GM18861 (cell line): ENCODE data around the gene PDCD2L.
"Not testable (repeated sequence)": the region's sequence is repeated elsewhere in the genome, so short reads cannot be mapped to it uniquely, and the experiment has no call there.

Source experiments
- ATAC-seq: cut with Tn5 transposase; IDR thresholded peaks from one replicate; pipeline ENCODE4 v1.9.1; 2021; ENCODE audit not compliant: unreplicated experiment

Gene PDCD2L

DNA sequence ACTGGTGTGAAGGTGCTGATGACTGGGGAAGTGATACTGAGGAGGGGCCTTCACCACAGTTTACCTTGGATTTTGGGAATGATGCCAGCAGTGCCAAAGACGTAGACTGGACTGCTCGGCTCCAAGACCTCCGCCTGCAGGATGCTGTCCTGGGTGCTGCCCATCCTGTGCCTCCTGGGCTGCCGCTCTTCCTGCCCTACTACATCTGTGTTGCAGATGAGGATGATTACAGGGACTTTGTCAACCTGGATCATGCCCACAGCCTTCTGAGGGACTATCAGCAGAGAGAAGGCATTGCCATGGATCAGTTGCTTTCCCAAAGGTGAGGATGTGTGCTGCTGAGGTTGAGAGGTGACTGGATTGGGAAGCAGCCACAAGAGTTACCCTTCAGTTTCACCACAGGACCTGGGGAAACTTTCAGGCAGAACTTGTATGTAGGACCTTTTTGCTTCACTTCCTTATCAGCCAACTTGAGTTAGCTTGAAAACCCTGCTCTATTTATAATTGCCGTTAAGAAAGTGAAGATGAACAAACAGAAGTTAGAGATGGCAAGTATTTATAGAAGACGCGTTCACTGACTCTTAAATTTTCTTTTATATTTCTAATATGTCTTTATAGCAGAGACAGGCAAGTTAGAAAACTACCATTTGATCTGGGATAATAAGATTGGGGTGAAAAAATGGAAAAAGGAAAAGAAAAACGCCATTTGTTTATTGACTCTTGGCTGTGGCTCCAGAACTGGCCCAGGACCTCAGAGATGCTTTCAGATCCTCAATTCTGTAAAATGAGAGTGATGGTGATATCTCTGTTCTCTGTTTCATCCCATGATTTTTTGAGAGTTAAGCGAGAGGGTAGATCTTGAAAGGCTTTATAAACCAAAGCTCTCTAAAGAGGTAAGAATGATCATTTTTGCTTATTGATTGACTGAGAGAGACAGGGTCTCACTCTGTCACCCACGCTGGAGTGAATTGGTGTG lies 5.3 kb downstream of the PDCD2L start:
- ATAC-seq = no peak

DNA sequence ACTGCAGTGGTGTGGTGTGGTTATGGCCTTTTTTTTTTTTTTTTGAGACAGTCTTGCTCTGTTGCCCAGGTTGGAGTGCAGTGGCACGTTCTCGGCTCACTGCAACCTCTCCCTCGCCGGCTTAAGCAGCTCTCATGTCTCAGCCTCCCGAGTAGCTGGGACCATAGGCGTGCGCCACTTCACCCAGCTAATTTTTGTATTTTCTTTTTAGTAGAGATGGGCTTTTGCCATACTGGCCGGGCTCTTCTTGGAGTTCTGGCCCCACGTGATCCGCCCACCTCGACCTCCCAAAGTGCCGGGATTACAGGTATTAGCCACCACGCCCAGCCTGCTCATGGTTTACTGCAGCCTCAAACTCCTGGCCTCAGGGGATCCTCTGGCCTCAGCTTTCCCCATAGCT lies 7.0 kb downstream of the PDCD2L start:
- no peak for ATAC-seq

DNA sequence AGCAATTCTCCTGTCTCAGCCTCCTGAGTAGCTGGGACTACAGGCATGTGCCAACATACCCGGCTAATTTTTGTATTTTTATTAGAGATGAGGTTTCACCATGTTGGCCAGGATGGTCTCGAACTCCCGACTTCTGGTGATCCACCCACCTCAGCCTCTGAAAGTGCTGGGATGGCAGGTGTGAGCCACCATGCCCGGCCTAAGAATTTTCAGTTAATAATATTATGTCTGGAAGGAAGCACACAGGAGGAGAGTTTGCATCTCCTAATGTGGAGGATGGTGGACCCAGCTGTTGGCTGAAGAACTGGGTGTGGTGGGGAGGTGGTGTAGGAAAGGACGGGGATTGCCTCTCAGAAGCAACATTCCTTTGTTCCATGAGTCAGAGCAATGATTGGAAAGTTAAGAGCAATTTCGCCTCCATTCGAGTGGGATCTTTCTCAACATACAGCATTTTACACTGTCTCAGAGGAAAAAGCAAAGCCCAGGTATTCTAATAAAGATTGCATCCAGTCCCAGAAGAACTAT lies 11.9 kb downstream of the PDCD2L start:
- no peak for ATAC-seq

DNA sequence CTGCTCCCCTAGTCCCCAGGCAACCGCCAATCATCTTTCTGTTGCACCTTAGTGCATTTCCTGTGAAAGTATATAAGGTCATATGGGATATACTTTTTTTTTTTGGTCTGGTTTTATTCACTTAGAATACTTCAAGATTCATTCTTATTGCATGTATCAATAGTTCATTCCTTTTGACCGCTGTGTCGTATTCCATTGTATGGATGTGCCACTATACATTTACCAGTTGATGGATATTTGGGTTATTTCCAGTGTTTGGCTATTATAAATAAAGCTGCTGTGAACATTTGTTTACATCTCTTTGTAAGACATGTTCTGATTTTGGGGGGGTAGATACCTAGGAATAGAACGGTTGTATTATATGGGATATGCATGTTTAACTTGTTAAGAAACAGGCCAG lies 14.1 kb downstream of the PDCD2L start:
- ATAC-seq = no peak

DNA sequence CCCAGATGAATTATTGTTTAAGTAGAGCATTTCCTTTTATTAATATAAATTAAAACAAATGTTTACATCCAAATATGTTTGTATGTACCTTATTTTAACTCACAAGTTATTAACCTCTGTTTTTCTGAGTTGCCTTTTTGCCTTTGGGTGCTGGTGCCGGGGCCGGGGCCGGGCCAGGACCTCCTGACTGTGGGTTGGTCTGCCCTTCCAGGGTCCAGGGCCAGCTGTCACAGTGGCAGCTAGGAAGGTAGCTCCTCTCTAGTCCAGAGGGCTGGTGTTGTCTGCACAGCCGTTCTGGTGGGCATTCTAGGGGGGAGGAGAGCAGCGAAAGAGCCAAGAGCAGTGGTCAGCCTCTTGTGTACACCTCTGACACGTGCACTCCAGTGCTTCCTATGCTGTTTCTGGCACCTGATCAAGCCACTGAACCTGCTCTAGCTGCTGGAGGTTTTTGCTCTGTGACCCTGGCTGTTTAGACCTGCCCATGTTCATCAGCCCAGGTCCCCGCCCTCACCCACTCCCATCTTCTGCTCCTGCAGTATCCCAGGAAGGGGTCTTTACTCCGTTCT lies 22.0 kb downstream of the PDCD2L start:
- no peak for ATAC-seq

DNA sequence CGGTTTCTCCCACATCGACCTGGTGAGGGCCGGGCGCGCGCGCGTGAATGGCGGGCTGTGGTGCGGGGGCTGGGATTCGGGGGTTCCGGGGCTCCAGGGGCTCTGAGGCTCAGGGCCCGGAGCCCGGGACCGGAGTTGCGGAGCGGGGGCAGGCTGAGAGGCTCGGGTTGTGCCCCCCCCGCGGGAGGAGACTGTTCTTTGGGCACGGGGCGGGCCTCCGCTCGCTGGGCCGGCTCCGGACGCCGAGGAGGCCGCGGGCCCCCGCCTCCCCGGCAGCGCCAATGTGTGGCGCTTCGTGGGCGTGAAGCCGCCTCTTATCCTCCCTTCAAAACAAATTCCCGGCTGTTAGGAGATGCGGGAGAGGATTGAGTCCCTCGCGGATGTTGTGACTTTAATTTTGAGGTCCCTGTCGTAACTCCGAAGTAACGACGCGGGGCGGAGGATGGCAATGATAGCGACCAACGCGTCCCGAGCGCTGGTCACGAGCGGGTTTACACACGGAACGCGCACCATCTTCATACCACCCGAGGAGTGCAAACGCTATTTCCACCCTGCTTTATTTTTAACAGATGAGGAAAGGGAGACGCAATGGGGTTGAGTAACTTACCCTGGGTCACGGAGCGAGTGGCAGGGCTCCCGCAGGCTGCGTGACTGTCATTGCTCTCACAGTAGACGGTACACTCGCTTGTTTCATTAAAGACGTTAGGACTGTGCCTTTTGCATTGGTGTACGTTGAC lies 24.5 kb downstream of the PDCD2L start:
- no peak for ATAC-seq

DNA sequence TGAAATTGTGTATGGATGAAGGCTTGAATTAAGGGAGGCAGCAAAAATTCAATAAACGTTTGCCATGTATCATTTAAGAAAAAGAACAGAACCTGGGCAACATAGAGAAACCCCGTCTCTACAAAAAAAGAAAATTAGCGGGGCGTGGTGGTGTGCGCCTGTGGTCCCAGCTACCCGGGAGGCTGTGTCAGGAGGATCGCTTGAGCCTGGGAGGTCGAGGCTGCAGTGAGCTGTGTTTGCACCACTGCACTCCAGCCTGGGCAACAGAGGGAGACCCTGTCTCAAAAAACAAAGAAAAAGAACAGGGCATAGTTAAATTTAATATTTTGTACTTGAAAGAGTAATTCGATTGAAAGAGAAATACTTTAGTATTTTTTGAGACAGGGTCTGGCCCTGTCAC lies 25.4 kb downstream of the PDCD2L start:
- no peak for ATAC-seq

DNA sequence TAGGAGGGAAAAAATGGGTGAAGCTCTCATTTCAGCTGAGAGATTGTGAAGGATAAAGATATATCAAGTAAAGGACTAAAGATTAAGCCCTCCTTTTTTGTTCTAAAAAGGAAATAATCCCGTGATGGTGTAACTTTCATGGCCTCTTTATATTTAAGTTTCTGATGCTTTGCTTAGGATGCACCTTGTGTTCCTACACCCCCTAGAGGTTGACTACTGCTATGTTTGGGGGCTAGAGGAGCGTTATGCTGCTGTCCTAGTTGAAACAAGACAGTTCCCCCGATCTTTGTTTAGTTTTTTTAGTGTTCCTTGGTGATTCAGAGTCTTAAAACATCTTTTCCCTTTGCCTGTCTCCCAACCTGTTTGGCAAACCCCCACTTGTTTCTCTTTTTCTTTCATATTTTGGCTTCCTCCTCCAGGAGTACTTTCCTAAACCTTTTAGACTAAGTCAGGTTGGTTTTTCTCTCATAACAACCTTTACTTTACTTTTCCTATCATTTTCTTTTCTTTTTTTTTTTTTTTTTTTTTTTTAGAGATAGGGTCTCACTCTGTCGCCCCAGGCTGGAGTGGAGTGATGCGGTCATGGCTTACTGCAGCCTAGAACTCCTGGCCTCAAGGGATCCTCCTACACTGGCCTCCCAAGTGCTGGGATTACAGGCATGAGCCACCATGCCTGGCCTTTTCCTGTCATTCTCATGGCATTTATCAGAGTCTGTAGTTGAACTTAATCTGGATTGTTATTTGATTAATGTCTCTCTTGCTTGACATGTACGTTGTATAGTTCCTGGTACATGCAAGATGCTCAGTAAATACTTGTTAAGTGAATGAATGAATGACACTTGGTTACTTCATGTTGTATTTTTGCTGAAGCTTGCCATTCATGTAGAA lies 26.8 kb downstream of the PDCD2L start:
- peak; percentile 43 for ATAC-seq

DNA sequence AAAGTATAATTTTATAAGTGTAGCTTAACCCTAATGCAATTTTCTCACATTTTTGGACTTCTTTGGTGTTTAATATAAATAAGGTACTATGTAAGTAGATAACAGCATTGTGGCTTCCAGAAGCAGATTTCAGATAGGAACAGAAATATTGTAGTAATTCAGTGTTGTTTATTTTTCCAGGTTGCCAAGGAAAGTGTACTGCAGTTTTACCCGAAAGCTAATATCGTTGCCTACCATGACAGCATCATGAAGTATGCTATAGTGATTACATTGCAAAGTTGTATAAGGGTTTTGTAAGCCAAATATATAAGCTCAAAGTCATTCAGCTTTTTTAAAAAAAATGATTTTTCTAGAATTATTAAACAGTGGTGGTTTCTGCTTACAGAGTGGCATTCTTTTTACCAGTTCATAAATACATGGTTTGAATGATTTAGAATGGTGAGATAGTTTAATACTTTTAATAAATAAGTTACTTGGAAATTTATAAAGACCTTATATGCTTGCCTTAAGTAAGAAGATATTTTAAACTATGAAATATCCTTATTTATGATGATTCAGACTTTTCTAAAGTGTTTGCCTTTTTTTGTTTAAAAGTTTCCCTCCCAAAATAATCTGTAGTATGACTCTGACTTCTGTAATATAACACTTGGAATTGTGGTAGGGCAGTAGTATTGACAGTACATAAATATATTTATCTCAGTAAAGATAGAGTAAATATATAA lies 27.6 kb downstream of the PDCD2L start:
- no peak for ATAC-seq

DNA sequence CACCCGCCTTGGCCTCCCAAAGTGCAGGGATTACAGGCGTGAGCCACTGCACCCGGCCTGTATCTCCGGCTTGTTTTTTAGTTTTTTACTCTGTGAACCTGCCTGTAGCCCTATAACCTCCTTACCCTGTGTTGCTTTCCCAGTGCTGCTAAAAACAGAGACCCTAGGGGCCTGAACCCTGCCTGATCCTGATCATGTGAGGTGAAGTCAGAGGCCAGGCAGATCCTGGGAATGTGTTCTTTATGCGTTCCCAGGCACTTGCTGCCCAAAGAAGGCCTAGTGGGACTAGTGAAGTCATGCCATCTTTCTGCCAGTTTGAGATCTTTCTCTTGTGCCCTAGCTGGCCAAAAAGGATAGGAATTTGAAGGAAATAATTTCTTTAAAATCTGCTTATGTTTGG lies 28.6 kb downstream of the PDCD2L start:
- ATAC-seq = no peak

DNA sequence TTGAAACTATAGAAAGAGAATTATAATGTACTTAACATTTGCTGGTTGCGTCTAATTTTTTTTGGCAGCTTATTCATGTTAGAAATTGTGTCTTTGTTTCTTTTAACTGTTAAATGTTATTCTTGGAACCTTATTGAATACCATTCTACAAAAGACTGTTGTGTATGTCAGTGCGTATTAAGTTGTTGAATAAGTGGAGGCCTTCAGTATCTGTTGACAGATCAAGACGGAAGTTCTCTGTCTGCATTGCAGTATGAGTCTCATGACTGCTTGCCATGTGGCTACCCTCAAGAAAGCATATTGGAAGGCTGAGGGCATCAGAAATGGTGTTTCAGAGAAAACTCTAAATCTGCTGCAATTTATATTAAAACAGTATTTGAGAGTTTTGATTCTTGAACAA lies 32.5 kb downstream of the PDCD2L start:
- ATAC-seq = no peak

DNA sequence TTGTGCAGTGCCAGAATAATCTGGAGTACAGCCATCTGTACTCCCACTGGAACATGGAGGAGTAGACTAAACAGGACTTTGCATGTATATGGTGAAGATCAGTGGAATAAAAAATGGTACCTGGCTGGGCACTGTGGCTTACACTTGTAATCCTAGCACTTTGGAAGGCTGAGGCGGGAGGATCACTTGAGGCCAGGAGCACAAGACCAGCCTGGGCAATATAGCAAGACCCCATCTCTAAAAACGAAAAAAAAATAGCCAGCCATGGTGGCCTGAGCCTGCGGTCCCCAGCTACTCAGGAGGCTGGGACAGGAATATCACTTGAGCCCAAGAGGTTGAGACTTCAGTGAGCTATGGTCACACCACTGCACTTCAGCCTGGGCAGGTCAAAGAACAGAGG lies 44.0 kb downstream of the PDCD2L start:
- ATAC-seq = no peak

DNA sequence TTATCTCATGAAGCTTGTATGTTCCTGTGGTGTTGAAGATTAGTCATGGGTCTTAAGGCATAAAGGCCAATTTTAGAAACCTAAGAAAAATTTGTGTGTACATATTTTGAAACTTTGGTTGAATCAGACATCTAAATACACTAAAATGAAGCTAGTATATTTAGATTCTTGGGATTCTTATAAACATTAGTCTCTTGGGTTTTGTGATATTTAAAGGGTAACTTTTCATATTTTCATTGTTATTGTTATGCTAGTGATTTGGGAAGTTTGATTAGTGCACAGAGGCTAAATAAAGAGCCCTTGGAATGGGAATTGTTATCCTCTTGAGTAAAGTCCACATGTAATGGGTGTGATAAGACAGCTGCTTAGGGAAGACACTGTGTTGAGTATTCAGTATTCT lies 48.5 kb downstream of the PDCD2L start:
- no peak for ATAC-seq

DNA sequence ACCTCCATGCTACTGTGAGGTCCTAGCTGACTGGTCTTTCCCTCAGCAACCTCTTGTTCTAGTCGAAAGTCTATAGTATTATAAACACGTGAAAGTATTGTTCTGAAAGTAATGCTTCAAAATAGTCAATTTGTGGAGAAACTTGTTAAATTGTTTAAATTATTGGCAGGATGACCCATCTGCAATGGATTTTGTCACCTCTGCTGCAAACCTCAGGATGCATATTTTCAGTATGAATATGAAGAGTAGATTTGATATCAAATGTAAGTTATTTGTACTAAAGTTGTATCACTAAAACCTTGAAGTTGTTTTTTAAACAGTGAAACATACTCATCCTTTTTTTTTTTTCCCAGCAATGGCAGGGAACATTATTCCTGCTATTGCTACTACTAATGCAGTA lies 49.9 kb downstream of the PDCD2L start:
- ATAC-seq = no peak

DNA sequence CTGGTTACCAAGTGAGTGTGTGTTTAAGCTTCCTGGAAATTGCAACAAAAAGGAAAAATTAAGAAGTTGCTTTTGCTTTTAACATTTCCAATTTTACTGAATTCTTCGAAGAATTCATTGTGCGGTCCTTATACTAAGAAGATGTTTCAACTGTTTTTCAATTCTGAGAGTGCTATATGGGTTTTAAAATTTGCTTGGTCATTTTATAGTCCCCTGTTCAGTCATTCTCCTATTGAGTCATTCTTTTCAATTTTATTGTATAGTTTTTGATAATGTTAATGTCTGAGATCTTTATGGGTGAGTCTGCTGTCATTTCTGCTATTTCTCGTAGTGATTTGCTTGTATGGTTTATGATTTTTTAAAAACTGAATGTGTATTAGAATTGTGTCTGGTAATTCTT lies 50.5 kb downstream of the PDCD2L start:
- no peak for ATAC-seq

DNA sequence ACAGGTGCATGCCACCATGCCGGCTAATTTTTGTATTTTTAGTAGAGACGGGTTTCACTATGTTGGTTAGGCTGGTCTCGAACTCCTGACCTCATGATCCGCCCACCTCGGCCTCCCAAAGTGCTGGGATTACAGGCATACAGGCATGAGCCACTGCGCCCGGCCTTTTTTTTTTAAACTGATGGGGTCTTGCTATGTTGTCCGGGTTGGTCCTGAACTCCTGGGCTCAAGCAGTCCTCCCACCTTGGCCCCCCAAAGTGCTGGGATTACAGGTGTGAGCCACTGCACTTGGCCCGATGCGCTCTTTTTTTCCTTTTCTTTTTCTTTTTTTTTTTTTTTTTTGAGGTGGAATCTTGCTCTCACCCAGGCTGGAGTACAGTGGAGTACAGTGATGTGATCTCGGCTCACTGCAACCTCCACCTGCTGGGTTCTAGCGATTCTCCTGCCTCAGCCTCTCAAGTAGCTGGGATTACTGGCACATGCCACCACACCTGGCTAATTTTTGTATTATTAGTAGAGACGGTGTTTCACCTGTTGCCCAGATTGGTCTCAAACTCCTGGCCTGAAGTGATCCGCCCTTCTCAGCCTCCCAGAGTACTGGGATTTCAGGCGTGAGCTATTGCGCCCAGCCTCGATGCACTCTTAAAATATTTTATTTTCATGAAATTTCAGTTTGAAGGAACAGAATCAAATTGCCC lies 51.7 kb downstream of the PDCD2L start:
- not testable (repeated sequence) for ATAC-seq

DNA sequence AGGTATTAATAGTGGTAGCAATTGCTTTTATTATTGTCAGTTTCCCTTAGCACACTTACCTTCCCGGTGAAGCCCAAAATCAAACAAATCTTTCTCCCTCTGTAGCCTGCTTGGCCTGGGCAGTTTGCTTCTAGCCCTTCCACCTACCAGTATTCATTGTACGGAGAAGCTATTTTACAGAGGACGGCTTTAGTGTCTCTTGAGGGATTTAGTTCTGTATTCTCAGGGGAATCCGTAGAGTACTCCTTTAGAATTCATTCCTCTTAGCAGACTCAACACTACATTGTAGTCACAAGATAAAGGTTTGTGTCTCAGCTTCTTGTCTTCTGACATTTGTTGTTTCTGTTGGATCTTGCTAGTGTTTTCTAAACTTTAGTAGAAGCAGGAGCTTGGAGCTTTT lies 53.2 kb downstream of the PDCD2L start:
- no peak for ATAC-seq

DNA sequence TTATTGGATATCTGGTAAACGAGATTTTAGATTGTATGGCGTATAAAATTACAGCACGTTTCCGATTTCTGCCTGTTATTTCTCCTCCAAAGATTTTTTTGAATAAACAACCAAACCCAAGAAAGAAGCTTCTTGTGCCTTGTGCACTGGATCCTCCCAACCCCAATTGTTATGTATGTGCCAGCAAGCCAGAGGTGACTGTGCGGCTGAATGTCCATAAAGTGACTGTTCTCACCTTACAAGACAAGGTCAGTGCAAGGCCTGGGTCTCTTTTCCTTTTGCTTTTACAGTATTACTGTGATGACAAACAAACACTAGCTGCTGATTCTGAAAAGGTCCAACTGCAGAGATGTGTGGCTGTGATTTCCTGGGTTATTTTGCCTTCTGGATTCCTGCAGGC lies 54.5 kb downstream of the PDCD2L start:
- ATAC-seq = no peak

DNA sequence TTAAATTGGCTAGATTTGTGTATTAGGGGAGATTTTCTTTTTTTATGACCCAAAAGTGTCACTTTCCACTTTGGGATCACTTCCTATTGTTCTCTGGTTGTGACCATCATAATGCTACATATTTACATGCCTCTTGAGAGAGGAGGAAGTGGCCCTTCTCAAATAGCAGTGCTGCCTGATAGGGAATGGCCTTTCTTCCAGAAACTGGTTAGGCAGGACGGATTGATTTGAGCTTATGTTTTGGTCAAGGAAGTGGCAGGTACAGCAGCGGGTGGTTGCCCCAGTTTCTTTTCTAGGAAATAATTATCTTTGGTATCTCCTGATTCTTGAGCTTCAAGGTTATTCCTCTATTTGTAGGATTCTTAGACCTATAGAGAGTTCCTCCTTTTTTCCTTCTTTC lies 55.4 kb downstream of the PDCD2L start:
- no peak for ATAC-seq
